GM18526 (cell line): ENCODE results near the gene RNF227.
A peak's percentile ranks its signal among the peaks of the same experiment; 100 is the strongest.

Source experiments
- POLR2A ChIP-seq: IDR thresholded peaks from 3 replicates; pipeline ENCODE4 v1.6.1; 2011; ENCODE audit not compliant: insufficient read length; ENCODE audit errors: extremely low read depth

The RNF227 gene

DNA sequence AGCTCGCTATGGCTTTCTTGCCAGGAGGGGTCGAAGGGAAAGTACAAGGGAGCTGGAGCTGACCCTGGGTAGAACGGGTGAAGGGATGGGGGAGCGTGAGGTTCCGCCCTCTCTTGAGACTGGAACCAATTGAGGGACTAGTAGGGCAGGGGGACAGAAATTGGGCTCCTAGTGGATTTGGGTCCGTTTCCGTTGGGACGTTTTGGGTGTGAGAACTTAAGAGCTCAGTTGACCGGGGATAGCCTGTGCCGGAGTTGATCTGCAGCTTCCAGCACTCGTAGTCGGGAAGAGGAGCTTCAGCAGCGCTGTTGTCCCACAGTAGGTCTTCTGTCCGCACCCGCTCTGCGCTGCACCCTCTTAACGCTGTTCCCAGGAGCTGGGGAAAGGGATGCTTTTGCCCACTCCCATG, 16.4 kb upstream of the RNF227 start:
- no peak for TF ChIP-seq POLR2A

DNA sequence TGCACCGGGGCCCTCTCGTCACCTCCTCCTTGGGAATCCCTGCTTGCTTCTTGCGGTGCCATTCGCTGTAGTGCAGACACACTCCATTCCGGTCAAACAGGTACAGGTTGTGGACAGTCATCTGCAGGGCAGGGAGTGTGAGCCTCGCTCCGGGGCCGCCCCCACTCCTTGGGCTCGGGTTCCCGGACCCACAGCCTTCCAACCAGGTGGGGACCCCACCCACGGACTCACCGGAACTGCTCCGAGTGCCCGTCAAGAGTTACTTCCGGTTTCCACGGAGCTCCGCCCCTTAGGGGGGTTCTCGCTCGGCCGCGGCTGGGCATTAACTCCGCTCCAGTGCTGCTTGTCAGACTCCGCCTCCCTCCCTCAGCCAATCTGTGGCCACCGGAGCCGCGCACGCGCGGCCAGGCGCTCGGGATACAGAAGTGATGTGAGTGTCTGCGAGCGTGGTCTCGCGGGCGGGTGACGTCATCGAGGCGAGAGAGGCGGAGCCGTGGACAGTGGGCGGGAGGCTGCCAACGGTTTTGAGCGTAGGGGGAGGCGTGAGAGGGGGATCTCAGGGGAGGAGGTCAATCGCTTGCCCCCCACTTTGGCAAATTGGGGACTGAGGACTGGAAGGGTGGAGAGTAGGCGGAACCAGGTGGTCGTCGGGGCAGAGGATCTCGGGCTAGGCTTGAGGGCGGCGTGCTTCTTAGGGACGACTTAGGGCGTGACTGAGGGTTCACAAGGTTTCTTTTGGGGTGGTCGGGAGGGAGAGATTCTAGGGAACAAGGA, 15.8 kb upstream of the RNF227 start, which contains the start of the genes CNTROB and TRAPPC1:
CNTROB (plus strand) TSS at position 498 of the 774 bp plus-strand sequence. CDS start 874 bp downstream, outside the sequence.
TRAPPC1 (minus strand) TSS at position 238 of the 774 bp plus-strand sequence; CDS start at position 121, 117 bp downstream.
- peak; percentile 73 for TF ChIP-seq POLR2A

DNA sequence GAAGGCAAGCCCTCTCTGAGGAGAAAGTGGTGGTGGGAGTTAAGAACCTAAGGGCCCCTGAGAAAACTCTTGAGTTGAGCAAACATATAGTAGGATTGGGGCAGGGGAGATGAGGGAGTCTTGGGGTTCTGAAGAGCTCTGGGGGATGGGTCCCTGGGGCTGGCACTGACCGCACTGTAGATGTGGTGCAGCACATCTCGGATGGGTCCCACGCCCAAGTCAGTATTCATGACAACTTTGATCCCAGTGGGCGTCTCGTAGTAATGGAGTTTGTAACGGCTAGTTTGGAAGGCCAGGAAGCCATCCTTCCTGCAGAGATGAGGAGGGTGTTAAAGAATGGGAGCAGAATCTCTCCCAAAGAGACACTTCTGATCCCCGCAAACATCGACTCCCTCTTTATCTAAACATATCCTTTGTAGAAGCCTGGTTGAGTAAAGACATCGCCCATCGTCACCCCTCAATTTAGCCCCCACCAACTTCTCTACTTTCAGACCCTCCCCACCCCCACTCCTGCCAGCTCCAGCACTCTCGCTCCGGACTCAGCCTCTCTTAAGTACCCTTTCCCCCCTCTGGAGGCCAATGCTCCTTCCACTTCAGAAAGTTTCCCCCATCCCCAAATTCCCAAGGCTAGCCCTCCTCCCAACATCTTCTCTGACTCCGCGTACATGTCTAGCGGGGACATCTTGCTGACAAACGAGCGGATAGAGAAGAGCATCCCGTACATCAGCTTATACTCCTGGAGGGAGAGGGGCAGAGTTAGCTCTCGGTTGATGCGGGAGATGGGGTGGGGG, 14.9 kb upstream of the RNF227 start:
- no peak for TF ChIP-seq POLR2A

DNA sequence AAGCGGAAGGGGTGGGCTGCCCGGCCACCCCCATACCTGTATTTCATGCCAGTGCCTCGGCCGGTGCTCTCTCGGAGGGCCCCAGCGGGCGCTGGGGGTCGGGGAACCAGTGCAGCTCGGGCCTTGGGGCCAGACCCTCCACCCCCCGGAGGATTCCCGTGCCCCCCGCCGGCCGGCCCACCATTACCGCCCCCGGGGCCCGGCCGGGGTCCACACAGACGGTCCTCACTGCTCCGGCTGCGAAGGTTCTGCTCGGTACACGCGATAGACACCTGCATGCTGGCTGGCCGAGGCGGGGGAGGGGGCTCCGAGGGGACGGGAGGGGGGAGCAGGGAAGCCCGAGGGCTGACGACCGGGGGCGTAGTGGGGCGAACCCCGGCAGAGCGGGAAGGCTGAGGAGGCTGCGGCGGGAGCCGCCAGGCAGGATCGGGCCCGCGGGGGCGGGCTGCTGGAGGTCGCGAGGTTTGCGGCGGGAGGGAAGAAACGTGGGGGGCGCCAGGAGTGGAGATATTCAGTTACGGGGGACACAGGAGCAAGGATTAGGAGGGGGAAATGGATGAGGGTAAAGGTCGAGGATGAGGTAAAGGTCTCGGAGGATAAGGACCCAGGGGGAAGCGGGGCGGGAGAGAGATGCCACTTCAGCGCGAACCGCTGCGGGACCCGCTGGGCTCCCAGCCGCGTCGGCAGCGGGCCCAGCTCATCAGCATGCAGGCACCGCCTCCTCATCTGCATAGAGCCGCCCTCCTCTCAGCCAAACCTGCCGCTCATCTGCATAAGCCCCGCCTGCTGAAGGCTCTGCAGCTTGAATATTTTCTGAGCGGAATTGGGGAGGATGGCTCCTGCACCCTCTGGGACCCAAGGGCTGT, 13.3 kb upstream of the RNF227 start, which contains the start of gene KCNAB3:
KCNAB3 (minus strand) TSS at position 699 of the 866 bp plus-strand sequence; CDS start at position 278, 421 bp downstream.
- no peak for TF ChIP-seq POLR2A

DNA sequence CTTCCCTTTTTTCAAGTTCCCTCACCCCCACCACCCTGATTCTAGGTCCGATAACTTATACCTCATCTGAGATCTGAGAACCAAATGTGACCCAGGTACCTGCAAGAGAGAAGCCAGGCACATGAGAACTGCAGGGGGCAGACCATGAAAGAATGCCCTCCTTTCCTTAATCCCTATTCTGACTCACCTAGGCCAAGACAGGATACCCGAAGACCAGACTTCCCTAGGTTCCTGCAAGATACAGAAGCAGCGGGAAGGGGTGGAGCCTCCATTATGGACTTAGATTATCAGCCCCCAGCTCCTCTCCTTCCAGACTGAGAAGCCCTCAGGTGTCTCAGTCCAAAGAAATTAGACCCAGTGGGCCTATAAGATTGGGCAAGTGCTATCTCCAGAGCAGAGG, 11.5 kb upstream of the RNF227 start:
- no peak for TF ChIP-seq POLR2A

DNA sequence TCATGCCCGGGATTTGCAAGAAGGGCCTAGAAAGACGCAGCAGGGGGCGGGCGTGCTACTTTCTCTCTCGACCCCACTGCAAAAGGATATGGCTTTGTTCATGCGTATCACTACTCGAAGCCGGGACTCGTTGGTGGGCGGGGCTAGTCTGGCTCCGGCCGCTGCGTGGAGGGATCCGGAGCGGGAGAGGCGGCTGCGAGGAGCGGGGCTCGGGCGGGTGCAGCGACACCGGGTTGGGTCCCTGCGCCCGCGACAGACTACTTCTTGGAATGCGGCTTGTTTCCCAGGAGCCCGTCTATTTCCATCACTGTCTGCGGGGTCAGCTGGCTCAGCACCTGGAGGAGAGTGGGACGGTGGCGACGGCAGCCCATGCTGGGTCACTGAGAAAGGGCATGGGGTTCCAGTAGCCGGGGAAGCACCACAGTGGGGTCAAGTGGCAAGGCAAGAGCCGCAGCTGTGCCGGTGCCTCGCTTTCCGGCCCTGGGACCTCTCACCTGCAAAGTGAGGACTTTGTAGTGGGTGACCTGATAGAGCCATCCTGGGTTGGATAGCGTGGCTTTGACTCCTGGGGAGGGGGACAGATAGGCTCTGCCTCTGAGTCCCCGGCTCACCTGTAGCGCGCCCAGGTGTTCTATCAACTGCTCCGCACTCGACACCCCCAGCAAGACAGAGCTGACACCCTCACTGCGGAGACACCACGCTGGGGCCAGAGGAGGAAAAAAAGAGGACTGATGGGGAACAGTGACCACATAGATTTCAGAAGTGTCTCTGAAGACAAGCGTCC, 6.9 kb upstream of the RNF227 start:
- TF ChIP-seq POLR2A, result no peak

DNA sequence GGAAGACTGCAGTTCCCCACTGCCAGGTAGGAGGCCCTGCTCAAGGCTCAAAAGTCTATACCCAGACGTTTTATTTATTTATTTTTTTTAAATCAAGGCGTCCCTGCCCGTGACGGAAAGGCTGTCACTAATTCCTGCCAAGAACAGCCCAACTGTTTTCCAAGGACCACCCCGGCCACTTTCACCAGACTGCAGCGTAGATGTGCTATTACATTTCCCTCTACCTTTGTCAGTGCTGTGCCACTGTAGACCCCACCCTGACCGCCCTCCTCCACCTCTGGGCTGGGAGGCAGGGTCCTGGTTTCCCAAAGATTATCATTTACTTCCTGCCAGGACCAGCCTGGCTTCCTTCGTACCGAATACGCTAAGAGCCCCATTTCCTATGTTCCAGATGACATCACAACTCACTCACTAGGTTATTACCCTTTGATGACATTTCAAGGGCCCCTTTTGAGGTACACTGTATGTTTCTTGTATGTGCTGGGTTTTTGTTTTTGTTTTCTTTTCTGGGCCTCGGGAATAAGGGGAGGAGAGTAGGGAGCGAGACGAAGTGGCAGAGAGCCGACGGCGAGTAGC, 6.3 kb upstream of the RNF227 start:
- TF ChIP-seq POLR2A, result no peak

DNA sequence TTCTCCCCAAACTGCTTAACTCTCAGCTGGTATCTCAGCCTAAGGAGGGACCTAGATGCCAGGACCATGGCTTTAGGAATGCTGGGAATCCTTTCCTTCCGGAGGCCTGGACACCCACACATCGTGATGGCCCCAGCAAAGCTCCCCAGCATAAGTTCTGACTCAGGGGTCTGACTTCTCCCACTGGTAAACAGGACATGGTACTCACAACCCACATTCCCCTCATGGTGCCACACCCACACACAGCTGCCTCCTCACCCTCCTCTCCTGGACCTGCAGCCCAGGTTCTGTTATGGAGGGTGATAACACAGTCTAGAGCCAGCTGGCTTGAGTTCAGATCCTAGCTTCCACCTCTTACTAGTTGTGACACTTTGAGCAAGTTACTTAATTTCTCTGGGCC, 719 bp upstream of the RNF227 start:
- TF ChIP-seq POLR2A, result no peak

DNA sequence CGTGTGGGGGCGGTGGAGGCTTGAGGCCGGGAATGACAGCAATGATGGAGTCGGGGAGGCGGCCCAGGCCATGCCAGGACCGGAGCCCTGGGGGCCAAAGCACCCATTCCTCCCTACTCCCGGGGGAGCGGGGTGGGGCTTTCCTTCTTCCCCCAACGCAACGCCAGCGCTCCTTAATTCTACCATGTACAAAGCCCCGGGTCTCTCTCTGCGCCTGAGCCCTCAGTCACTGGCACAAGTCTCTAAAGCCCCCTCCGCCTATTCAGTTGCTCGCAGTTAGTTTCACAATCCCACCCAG, 245 bp upstream of the RNF227 start:
- TF ChIP-seq POLR2A, result no peak

DNA sequence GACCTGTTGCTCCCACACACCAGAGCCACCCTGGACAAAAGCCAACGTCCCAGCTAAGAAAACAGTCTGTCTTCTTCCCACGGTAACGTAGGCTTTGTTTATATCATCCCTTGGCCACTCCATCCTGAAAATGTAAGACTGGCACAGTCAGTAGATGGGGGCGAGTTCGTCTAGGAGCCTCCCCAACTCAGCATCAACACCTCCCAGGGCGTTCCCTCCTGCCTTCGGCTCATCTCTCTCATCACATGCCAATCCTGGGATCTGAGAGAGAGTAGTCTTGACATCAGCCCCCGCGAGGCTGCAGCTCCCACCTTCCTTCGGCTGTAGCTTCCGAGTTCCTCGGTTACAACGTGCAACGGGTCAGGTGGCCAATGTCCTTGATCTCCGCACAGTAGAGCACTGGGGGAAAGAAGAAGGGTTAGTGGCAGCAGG, 894 bp downstream of the RNF227 start:
- no peak for TF ChIP-seq POLR2A

DNA sequence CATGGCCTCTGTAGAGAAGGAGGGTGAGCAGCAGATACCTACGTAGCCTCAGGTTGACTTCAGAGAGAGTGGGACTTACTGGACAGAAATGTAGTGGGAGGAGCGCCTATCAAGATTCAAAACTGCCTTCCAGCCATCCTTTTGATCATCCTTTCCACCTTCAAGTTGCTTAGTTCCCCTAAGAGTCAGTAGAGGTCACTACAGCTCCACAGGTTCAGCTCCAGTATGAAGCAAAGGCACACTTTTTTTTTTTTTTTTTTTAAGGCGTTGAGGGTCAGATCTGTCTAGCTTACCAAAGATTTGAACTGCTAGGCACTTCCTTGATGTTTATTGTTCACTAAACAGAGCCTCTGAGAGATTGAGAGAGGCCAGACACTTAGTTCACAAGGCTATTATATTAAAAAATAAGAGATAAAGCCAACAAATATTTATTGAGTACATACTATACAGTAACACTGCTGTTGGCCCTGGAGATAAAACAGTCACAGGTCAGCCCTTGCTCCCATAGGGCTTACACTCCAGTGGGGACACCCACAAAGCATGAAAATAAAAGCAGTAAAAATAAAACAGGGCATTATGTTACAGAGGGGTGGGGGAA, 3.1 kb downstream of the RNF227 start:
- TF ChIP-seq POLR2A, result no peak

DNA sequence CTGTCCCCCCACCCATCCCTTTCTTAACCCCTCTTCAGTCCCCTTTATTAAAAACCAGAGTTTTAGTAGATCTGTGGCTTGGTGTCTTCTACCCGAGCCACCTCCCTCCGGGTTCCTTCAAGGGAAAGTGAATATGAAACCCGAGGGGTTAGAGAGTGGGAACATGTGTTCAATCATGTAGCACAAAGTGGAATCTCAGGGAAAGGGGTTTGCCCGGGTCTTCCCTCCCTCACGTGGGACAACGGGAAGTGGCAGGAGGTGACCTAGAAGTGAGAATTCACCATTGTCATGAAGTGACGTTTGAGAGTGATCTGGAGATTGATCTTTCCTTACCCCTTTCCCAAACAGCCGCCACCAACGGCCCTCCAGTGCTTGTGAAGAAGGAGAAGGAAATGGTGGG, 5.0 kb downstream of the RNF227 start:
- TF ChIP-seq POLR2A, result no peak

DNA sequence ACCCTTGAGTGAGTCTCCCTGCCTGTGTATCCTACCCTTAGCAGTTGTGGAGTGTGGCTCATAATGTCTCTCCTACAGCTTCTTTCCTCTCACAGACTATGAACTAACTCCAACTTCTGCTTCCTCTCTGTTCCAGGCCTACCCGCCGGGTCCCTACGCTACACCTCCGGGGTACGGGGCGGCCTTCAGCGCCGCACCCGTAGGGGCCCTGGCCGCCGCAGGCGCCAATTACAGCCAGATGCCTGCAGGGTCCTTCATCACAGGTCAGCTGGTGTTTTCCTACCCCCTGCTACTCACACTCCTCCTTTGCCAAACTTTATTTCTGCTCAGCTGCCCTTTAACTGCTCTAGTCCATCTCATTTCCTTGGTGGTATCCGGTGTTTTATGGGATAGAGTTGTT, 5.4 kb downstream of the RNF227 start:
- no peak for TF ChIP-seq POLR2A

DNA sequence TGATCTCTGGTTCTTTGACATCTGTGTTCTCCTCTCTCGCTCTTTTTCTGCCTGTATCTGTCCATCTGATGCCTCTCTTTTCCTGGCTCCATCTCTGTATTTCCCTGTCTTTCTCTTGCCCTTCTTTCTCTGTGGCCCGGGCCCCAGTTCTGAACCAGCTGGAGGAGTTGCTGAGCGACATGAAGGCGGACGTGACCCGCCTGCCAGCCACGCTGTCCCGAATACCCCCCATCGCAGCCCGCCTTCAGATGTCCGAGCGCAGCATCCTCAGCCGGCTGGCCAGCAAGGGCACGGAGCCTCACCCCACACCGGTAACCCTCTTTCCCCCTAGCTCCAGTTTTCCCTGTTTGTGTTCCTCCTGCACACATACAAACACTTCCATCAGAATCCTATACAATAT, 5.8 kb downstream of the RNF227 start:
- no peak for TF ChIP-seq POLR2A
